Measurements from ENCODE around the gene GRHPR.
"Not testable (repeated sequence)": the region's sequence is repeated elsewhere in the genome, so short reads cannot be mapped to it uniquely, and the experiment has no call there.

DNA sequence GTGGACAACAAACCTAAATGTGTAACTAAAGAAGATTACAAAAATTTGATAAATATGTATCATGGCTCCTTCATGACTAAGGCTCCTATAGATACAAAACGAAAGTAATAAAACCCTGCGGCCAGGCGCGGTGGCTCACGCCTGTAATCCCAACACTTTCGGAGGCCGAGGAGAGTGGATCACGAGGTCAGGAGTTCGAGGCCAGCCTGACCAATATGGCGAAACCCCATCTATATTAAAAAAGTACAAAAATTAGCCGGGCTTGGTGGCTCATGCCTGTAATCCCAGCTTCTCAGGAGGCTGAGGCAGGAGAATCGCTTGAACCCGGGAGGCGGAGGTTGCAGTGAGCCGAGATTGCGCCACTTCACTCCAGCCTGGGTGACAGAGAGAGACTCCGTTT is 45.0 kb downstream of the GRHPR start:
- not testable (repeated sequence) for TF ChIP-seq ZNF423 (CRISPR knock-in tag; IDR thresholded peaks at IDR 0.05); CBFB (CRISPR knock-in tag; IDR thresholded peaks at IDR 0.05; ENCODE audit: low read depth); FOXK1 (CRISPR knock-in tag; IDR thresholded peaks at IDR 0.05); ELF4 (CRISPR knock-in tag; IDR thresholded peaks at IDR 0.05; ENCODE audit: low read depth); JUN (CRISPR knock-in tag; IDR thresholded peaks at IDR 0.05); ZNF121 (CRISPR knock-in tag; IDR thresholded peaks at IDR 0.05)
- TF ChIP-seq, protein P1, sequence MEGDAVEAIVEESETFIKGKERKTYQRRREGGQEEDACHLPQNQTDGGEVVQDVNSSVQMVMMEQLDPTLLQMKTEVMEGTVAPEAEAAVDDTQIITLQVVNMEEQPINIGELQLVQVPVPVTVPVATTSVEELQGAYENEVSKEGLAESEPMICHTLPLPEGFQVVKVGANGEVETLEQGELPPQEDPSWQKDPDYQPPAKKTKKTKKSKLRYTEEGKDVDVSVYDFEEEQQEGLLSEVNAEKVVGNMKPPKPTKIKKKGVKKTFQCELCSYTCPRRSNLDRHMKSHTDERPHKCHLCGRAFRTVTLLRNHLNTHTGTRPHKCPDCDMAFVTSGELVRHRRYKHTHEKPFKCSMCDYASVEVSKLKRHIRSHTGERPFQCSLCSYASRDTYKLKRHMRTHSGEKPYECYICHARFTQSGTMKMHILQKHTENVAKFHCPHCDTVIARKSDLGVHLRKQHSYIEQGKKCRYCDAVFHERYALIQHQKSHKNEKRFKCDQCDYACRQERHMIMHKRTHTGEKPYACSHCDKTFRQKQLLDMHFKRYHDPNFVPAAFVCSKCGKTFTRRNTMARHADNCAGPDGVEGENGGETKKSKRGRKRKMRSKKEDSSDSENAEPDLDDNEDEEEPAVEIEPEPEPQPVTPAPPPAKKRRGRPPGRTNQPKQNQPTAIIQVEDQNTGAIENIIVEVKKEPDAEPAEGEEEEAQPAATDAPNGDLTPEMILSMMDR (IDR thresholded peaks at IDR 0.05): not testable (repeated sequence)

Data from WTC11 (cell line).